Activated T-cell treated with anti-CD3 and anti-CD28 coated beads for 48 hours (primary cell): ENCODE results near the gene USP37.
"Not testable (repeated sequence)": the region's sequence is repeated elsewhere in the genome, so short reads cannot be mapped to it uniquely, and the experiment has no call there.

Experiments
- DNase-seq: peaks from one replicate; pipeline ENCODE4 v3.0.0-alpha.2; 2020; ENCODE audit warnings: low read depth

USP37 gene

GRCh38 chr2:218555527-218555926 lies 12.6 kb downstream of the USP37 start:
- DNase-seq: no peak

- not testable (repeated sequence) for DNase-seq
These were observed 13.9 kb downstream of the USP37 start for GRCh38 chr2:218554225-218554624.

GRCh38 chr2:218547978-218548377 lies 20.2 kb downstream of the USP37 start:
- DNase-seq: no peak

- no peak for DNase-seq
These were observed 20.6 kb downstream of the USP37 start for GRCh38 chr2:218547511-218547910.

- DNase-seq: no peak
These were observed 22.1 kb downstream of the USP37 start for GRCh38 chr2:218546012-218546411.

GRCh38 chr2:218540015-218540414 lies 28.1 kb downstream of the USP37 start:
- no peak for DNase-seq

GRCh38 chr2:218536804-218537494 lies 31.2 kb downstream of the USP37 start:
- no peak for DNase-seq

GRCh38 chr2:218529990-218530389 lies 38.2 kb downstream of the USP37 start:
- DNase-seq: no peak

- DNase-seq: not testable (repeated sequence)
These were observed 39.7 kb downstream of the USP37 start for GRCh38 chr2:218528409-218528808.

GRCh38 chr2:218523651-218524050 lies 44.5 kb downstream of the USP37 start:
- no peak for DNase-seq

GRCh38 chr2:218518876-218519275 lies 49.3 kb downstream of the USP37 start:
- DNase-seq: no peak

- no peak for DNase-seq
These were observed 50.5 kb downstream of the USP37 start for GRCh38 chr2:218517434-218518206.

- no peak for DNase-seq
These were observed 51.5 kb downstream of the USP37 start for GRCh38 chr2:218516614-218517013.

GRCh38 chr2:218513676-218514075 lies 54.5 kb downstream of the USP37 start:
- DNase-seq: no peak

GRCh38 chr2:218508299-218508698 lies 59.9 kb downstream of the USP37 start:
- DNase-seq: no peak

GRCh38 chr2:218505754-218506371 lies 62.3 kb downstream of the USP37 start:
- DNase-seq: no peak

GRCh38 chr2:218501665-218502064 lies 66.5 kb downstream of the USP37 start:
- DNase-seq: no peak

- no peak for DNase-seq
These were observed 67.6 kb downstream of the USP37 start for GRCh38 chr2:218500501-218501060.

GRCh38 chr2:218485986-218486667 lies 82.0 kb downstream of the USP37 start:
- DNase-seq: no peak

- DNase-seq: no peak
These were observed 85.5 kb downstream of the USP37 start for GRCh38 chr2:218482651-218483050.

GRCh38 chr2:218479595-218479994 lies 88.6 kb downstream of the USP37 start:
- DNase-seq: no peak

- no peak for DNase-seq
These were observed 89.6 kb downstream of the USP37 start for GRCh38 chr2:218478544-218478943.
